ENCODE data around the gene FXYD5.

FXYD5 gene

DNA sequence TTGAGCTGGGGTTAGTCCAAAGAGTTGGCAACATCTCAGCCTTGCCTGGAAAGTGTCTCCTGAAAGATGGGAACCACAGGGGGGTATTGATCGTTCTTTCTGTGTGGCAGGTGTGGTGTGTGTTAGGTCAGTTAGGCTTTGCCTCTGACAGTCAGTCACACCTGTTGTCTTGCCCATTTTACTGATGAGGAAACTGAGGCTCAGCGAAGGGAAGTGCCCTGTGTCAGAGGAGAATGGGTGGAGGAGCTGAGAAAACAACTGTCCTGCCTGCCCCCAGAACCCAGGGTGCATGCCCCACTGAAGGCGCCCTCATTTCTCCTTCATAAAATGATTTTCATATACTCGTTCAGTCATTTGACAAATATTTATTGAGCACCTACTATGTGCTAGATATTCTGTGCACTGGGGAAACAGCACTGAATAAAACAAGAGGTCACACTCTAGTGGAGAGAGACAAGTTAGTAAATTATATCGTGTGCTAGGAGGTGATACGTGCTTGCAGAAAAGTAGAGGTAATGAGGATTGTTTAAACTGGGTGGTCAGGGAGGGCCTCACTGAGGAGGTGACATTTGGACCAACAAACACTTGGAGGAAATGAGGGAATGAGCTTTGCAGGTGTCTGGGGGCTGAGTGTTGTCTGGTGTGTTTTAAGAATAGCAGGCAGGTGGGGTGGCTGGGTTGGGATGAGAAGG is 1.6 kb downstream of the FXYD5 start:
- no peak for DNase-seq (ENCODE audit: low read depth in 2 of 2)

DNA sequence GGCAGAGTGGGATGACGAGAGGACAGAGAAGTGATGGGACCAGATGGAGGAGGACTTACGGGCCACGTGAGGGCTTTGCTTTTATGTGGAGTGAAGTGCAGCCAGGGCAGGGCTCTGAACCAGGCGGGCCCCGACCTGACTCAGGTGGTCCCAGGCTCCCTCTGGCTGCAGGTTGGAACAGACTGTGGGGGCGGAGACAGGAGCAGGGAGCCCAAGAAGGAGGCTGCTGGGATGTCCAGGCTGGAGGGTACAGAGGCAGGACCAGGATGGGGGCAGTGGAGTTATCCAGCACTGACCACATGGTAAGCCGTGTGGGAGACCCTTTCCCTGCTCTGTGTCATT is 2.1 kb downstream of the FXYD5 start:
- DNase-seq (ENCODE audit: low read depth in 2 of 2), result no peak

GRCh38 chr19:35157431-35157830 is 2.9 kb downstream of the FXYD5 start:
- no peak for DNase-seq (ENCODE audit: low read depth in 2 of 2)

GRCh38 chr19:35159606-35160005 is 5.1 kb downstream of the FXYD5 start:
- DNase-seq (ENCODE audit: low read depth in 2 of 2), result no peak

DNA sequence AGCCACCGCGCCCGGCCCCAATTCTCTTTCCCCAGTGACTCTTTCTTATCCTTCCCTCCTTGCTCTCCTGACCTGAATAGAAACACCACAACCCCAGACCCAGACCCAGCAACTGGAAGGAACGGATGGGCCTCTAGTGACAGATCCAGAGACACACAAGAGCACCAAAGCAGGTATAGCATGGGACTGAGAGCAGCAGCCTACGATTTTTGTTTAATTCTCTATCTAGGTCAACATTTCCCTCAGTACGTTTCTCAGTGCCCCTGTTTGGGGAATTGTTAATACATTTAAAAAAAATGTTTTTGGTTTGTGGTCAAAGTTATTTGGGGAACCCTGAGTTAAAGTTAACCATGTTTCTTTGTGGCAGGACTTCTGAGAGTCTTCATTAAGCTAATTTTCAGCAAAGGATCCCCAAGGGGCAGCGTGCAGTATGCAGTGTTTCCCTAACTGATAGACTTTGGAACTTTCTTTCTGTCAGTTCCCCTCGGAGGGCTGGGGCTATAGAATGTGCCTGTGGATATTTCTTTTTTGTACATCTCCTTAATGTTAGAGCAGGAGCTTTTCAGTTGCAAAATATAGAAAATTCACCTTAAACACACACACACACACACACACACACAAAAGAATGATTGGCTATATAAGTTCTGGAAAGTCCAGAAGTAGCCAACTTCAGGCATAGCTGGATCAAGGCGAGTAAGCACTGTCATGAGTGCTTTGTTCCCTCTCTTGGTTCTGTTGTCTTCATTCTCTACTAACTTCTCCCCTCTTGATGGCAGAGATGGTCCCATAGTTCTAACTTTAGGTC is 6.3 kb downstream of the FXYD5 start:
- DNase-seq (ENCODE audit: low read depth in 2 of 2), result no peak

GRCh38 chr19:35161434-35161743 is 6.9 kb downstream of the FXYD5 start:
- no peak for DNase-seq (ENCODE audit: low read depth in 2 of 2)

GRCh38 chr19:35162471-35163326 is 8.2 kb downstream of the FXYD5 start:
- no peak for DNase-seq (ENCODE audit: low read depth in 2 of 2)

DNA sequence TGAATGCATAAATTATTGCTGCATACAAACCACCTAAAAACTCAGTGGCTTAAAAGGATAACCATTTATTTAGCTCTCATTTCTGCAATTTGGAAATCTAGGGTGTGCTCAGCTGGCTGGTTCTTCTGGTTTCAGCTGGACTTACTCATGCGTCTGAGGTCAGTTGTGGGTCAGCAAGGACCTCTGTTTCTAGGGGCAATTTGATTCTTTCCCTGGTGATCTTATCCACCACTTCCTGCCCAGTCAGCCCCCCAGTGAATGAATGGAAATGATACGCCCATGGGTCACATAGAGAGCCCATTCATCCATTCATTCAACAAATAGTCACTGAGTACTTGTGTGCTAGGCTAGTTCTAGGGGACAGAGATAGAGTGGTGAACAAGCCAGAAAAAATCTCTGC is 9.9 kb downstream of the FXYD5 start:
- DNase-seq (ENCODE audit: low read depth in 2 of 2), result no peak

GRCh38 chr19:35165200-35166058 is 10.9 kb downstream of the FXYD5 start:
- DNase-seq (ENCODE audit: low read depth in 2 of 2), result no peak

DNA sequence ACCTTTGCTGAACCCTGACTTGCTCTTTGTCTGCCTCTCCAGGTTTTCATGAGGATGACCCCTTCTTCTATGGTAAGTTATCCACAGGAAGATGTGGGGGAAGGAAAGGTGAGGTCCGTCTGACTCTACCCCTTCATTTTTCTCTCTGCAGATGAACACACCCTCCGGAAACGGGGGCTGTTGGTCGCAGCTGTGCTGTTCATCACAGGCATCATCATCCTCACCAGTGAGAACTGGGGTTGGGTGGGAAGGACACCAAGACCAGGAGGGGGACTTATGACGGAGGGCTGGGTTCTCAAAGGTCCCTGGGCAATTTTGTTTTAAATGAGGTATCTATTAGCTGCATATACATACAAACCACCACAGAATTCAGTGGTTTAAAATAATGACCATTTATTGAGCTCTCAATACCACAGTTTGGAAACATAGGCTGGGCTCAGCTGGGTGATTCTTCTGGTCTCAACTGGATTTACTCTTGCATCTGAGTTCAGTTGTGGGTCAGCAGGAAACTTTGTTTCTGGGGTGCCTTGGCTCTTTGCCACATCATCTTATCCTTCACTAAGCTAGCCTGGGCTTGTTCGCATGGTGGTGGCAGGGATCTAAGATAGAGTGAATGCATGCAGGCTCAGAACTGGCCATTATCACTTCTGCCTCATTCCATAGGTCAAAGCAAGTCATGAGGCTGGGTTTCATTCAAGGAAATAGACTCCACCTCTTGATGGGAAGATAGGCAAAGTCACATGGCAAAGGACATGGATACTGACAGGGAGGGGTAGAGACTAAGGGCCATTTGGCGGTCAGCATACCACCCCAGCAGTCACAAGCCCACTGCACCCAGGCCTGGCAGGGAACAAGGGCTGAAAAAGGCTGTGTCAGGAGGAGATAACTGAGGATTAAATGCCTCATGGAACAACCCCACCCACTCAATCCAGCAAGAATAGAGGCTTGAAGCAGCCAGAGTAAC is 11.8 kb downstream of the FXYD5 start:
- DNase-seq (ENCODE audit: low read depth in 2 of 2), result no peak

DNA sequence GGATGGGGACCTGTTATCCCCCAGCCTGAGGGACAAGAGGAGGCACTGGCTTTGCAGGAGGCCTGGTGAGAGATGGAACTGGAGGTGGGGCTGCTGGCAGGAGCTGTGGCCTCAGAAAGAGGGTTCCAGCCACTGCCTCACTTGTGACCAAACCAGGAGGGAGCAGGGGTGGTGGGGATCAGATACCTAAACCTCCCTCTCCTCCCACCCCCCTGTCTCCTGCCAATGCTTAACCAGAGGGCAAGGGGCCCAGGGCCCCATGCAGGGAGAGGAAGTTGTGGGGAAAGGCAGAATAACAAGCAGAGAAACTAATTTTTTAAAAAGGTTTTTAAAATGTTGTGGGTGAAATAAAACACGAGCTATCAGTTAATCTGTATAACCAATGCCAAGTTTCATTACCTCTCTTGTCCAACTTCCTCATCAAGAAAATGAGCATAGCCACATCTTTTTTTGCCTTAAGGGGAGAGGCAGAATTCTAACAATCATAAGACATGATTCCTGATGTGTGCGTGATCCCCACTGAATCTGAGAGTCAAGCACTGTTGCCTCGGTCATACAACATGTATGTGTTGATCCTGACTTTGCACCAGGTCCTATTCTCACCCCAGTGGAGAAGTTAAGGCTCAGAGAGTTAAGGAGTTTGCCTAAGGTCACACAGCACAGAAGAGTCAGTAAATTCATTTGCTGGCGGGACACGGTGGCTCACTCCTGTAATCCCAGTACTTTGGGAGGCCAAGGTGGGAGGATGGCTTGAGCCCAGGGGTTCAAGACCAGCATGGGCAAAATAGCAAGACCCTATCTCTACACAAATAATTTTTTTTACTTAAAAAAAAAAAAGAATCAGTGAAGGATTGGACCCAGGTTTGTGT is 12.9 kb downstream of the FXYD5 start:
- no peak for DNase-seq (ENCODE audit: low read depth in 2 of 2)

DNA sequence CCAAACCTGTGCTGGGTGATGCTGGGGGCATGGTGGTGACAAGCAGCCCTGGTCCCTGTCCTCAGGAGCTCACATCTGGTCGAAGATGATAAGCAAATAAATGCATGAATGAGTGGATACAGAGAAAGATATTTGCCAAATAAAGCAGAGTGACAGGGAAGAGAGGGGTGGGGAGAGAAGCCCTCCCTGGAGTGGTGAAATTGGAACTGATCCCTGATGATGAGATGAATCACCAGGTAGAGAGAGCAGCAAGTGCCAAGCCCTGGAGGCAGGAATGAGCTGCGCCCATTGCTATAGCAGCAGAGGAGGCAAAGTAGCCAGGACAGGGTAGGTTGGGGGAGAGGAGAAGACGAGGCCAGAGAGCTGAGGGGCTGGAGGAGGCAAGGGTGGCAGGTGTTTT is 13.7 kb downstream of the FXYD5 start:
- no peak for DNase-seq (ENCODE audit: low read depth in 2 of 2)

- no peak for DNase-seq (ENCODE audit: low read depth in 2 of 2)
Measured at GRCh38 chr19:35169221-35169995, 14.9 kb downstream of the FXYD5 start.

- DNase-seq (ENCODE audit: low read depth in 2 of 2), result no peak
Measured at GRCh38 chr19:35170359-35171061, 16.0 kb downstream of the FXYD5 start.

DNA sequence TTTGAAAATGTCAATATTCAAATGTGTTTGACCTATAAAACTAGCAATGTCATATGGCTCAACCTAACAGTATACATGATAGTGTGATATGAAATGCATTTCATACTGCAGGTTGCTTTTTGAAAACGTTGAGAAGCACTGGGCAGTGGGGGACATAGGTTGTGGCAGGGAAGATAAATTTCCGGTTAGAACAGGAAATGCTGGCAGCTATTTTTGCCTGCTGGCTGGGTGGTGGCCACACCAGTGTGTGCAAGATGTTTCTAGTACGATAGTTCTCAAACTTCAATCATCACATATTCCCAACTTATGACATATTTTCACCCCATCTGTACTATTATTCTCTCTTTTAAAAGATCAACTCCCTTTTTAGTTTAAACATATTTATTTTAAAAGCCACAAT is 17.2 kb downstream of the FXYD5 start:
- DNase-seq (ENCODE audit: low read depth in 2 of 2), result no peak

- DNase-seq (ENCODE audit: low read depth in 2 of 2), result no peak
Measured at GRCh38 chr19:35174226-35174625, 19.7 kb downstream of the FXYD5 start.

DNA sequence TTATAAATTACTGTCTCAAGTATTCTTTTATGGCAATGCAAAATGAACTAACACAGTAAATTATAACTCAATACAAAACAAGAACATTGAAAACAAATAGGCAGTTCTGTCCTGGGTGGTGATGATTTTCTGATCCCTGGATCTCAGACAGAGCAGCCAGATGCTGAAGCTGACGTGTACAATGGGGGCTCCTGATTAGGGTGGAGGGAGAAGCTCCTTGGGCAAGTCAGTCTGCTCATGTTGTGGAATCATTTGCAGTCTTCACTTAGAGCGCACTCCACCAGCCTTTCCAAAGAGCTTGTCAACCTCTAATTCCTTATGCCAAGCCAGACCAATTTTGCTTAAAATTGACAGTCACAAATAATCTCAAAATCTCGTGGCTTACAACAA is 21.6 kb downstream of the FXYD5 start:
- no peak for DNase-seq (ENCODE audit: low read depth in 2 of 2)

All from stimulated activated CD8-positive, alpha-beta memory T cell treated with anti-CD3 and anti-CD28 coated beads, Interleukin-15, amount 100 ng/mL, for 4 hours (primary cell).